GM19240 (cell line): ENCODE results near the gene C15orf40.
A peak's percentile ranks its signal among the peaks of the same experiment; 100 is the strongest.

Source experiments
- DNase-seq: peaks from one replicate; pipeline ENCODE4 v3.0.0; 2011; ENCODE audit warnings: low spot score; ENCODE audit not compliant: insufficient read length

C15orf40 gene

GRCh38 chr15:82995076-82995475, 16.4 kb downstream of the C15orf40 start:
- no peak for DNase-seq

- no peak for DNase-seq
Observed at GRCh38 chr15:82993144-82993543, 18.3 kb downstream of the C15orf40 start.

GRCh38 chr15:82992436-82992998, 18.9 kb downstream of the C15orf40 start:
- no peak for DNase-seq

GRCh38 chr15:82986442-82986780, 25.0 kb downstream of the C15orf40 start:
- peak; percentile 17 for DNase-seq

GRCh38 chr15:82985688-82986441, 25.6 kb downstream of the C15orf40 start, which contains the start of gene RAMAC:
RAMAC (plus strand) TSS chr15:82986210; CDS start chr15:82989019, 2,809 bp downstream.
- peak; percentile 79 for DNase-seq

GRCh38 chr15:82980981-82981380, 30.5 kb downstream of the C15orf40 start:
- DNase-seq, result no peak

GRCh38 chr15:82979726-82980125, 31.7 kb downstream of the C15orf40 start:
- no peak for DNase-seq

GRCh38 chr15:82978438-82978837, 33.0 kb downstream of the C15orf40 start:
- DNase-seq, result no peak

- no peak for DNase-seq
Observed at GRCh38 chr15:82977076-82977475, 34.4 kb downstream of the C15orf40 start.

- DNase-seq, result no peak
Observed at GRCh38 chr15:82972990-82973389, 38.4 kb downstream of the C15orf40 start.

- DNase-seq, result no peak
Observed at GRCh38 chr15:82971218-82971984, 40.0 kb downstream of the C15orf40 start.

GRCh38 chr15:82970696-82971095, 40.7 kb downstream of the C15orf40 start:
- no peak for DNase-seq

GRCh38 chr15:82970078-82970686, 41.3 kb downstream of the C15orf40 start:
- DNase-seq, result no peak

GRCh38 chr15:82969353-82969752, 42.1 kb downstream of the C15orf40 start:
- no peak for DNase-seq

GRCh38 chr15:82968066-82968465, 43.4 kb downstream of the C15orf40 start:
- DNase-seq, result no peak

- no peak for DNase-seq
Observed at GRCh38 chr15:82966671-82967071, 44.8 kb downstream of the C15orf40 start.

- DNase-seq, result no peak
Observed at GRCh38 chr15:82964890-82965289, 46.5 kb downstream of the C15orf40 start.

GRCh38 chr15:82963471-82964341, 47.7 kb downstream of the C15orf40 start:
- no peak for DNase-seq

GRCh38 chr15:82960766-82961165, 50.7 kb downstream of the C15orf40 start:
- DNase-seq, result no peak

GRCh38 chr15:82959423-82959822, 52.0 kb downstream of the C15orf40 start:
- no peak for DNase-seq

GRCh38 chr15:82958638-82959037, 52.8 kb downstream of the C15orf40 start:
- DNase-seq, result no peak
